HG02970 (cell line): Measurements from ENCODE around the gene FOXN1.

Source experiments
- ATAC-seq: cut with Tn5 transposase; IDR thresholded peaks from one replicate; pipeline ENCODE4 v1.9.1; 2021; ENCODE audit warnings: mild to moderate bottlenecking, moderate library complexity, moderate number of reproducible peaks; ENCODE audit not compliant: unreplicated experiment, low FRiP score

The FOXN1 gene

GRCh38 chr17:28545141-28545503, 39.0 kb downstream of the FOXN1 start:
- no peak for ATAC-seq

GRCh38 chr17:28545787-28546415, 39.8 kb downstream of the FOXN1 start:
- ATAC-seq, result no peak

GRCh38 chr17:28547096-28547622, 41.0 kb downstream of the FOXN1 start:
- ATAC-seq, result no peak

- no peak for ATAC-seq
Measured at GRCh38 chr17:28547623-28548416, 41.7 kb downstream of the FOXN1 start.

GRCh38 chr17:28548417-28549130, 42.4 kb downstream of the FOXN1 start:
- no peak for ATAC-seq

GRCh38 chr17:28549236-28550132, 43.3 kb downstream of the FOXN1 start:
- no peak for ATAC-seq

- no peak for ATAC-seq
Measured at GRCh38 chr17:28550858-28551257, 44.7 kb downstream of the FOXN1 start.

GRCh38 chr17:28551421-28552175, 45.5 kb downstream of the FOXN1 start:
- no peak for ATAC-seq

- no peak for ATAC-seq
Measured at GRCh38 chr17:28552176-28552999, 46.2 kb downstream of the FOXN1 start, which contains the start of gene UNC119. Gene UNC119, minus strand, starts transcription at chr17:28552624. Its CDS starts 67 bp downstream, at chr17:28552557.

GRCh38 chr17:28553000-28553505, 46.9 kb downstream of the FOXN1 start:
- no peak for ATAC-seq

- no peak for ATAC-seq
Measured at GRCh38 chr17:28554565-28554964, 48.4 kb downstream of the FOXN1 start.

- ATAC-seq, result no peak
Measured at GRCh38 chr17:28555022-28555421, 48.9 kb downstream of the FOXN1 start.

- ATAC-seq, result no peak
Measured at GRCh38 chr17:28563475-28563874, 57.3 kb downstream of the FOXN1 start.

GRCh38 chr17:28567604-28568003, 61.5 kb downstream of the FOXN1 start:
- ATAC-seq, result no peak

GRCh38 chr17:28569446-28569845, 63.3 kb downstream of the FOXN1 start:
- no peak for ATAC-seq

- ATAC-seq, result peak; percentile 12
Measured at GRCh38 chr17:28570716-28571360, 64.7 kb downstream of the FOXN1 start.

GRCh38 chr17:28571361-28572122, 65.4 kb downstream of the FOXN1 start, which contains the start of gene PIGS:
Gene PIGS, minus strand, starts transcription at chr17:28571524. Its CDS starts 28 bp downstream, at chr17:28571496.
- ATAC-seq, result peak; percentile 70
